ENCODE results near the gene POMGNT1.
"Not testable (repeated sequence)": the region's sequence is repeated elsewhere in the genome, so short reads cannot be mapped to it uniquely, and the experiment has no call there.

The POMGNT1 gene

GRCh38 chr1:46197964-46198811, at the start of gene POMGNT1:
POMGNT1 (minus strand) TSS chr1:46198434; CDS start chr1:46197821, 613 bp downstream.
- DNase-seq: peak; percentile 72

- DNase-seq: peak; percentile 95
Measured at GRCh38 chr1:46247436-46248121, 49.3 kb upstream of the POMGNT1 start, which contains the start of gene RAD54L. RAD54L (plus strand) TSS chr1:46247763; CDS start chr1:46248406, 643 bp downstream.

DNA sequence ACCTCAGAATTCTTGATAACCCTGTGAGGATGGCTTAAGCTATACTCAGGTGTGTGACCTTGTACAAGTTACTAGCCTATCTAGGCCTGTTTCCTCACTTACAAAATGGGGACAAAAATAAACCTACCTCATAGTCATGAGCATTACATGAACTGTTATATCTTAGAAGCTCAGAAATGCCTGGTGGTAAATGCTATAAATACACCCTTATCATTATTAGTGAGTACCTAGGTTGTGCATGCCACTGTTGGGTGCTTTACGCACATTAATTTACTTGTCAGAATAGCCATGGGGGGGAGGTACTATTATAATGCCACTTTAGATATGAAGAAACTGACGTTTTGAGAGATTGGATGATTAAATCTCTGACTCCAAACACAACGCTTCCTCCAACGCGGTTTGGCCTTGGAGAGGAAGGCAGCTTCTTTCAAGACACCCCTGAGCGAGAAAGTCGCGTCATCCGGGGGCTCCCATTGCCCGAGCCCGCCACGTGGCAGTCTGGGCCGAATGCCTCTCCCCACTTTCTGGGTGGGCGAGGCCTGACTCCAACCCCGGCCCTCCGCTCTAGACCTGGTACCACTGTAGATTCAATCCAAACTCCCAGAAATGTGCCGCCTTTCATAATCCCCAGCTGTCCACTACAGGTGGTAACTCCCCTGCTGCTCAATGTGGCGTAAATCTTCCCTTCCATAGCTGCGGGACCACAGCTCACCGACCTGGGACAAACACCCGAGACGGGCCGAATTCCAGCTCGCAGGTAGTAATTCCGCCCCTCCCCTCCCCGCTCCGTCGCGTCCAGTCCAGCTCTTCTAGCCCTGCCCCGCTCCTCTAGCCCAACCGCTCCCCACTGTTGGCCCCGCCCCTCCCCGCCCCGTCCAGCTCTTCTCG, 48.6 kb upstream of the POMGNT1 start:
- peak; percentile 23 for DNase-seq

GRCh38 chr1:46246136-46246535, 47.9 kb upstream of the POMGNT1 start:
- not testable (repeated sequence) for DNase-seq

- no peak for DNase-seq
Measured at GRCh38 chr1:46244656-46245371, 46.6 kb upstream of the POMGNT1 start.

DNA sequence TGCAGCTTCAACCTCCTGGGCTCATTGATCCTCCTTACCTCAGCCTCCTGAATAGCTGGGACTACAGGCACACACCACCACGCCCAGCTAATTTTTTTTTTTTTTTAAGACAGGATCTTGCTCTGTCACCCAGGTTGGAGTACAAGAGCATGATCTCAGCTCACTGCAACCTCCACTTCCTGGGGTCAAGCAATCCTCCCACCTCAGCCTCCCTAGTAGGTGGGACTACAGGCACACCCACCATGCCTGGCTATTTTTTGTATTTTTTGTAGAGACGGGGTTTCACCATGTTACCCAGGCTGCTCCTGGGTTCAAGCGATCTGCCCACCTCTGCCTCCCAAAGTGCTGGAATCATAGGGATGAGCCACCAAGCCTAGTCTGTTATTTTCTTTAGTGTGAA, 45.6 kb upstream of the POMGNT1 start:
- not testable (repeated sequence) for DNase-seq

- DNase-seq: no peak
Measured at GRCh38 chr1:46242918-46243317, 44.7 kb upstream of the POMGNT1 start.

GRCh38 chr1:46241733-46242132, 43.5 kb upstream of the POMGNT1 start:
- not testable (repeated sequence) for DNase-seq

GRCh38 chr1:46238865-46239264, 40.6 kb upstream of the POMGNT1 start:
- DNase-seq: not testable (repeated sequence)

GRCh38 chr1:46236882-46237281, 38.6 kb upstream of the POMGNT1 start:
- DNase-seq: no peak

DNA sequence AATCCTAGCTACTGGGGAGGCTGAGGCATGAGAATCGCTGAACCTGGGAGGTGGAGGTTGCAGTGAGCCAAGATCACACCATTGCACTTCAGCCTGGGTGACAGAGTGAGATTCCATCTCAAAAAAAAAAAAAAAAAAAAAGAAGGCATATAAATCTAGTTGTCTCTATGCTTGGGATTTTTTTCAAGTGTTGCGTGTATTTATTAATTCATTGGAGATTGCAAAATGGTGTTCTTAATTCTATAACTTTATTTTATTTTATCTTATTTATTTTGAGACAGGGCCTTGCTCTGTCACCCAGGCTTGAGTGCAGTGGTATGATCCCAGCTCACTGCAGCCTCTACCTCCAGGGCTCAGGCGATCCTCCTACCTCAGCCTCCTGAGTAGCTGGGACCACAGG, 33.0 kb upstream of the POMGNT1 start:
- not testable (repeated sequence) for DNase-seq

DNA sequence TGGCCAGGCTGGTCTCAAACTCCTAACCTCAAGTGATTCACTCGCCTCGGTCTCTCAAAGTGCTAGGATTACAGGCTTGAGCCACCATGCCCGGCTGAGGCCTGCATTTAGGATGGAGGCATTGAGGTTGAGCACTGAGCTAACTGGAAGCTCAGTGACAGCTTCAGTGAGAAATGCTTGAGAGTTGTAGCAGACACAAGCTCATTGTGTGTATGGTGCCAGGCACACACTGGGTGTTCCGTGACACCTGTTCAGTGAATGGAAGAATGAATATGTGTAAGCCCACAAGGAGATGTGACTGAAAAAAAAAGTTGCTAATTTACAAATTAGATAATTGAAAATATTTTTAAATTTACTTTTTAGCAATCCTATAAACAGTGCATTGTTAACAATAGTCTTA, 26.7 kb upstream of the POMGNT1 start:
- no peak for DNase-seq

- peak; percentile 46 for DNase-seq
Measured at GRCh38 chr1:46223472-46223943, 25.3 kb upstream of the POMGNT1 start.

- not testable (repeated sequence) for DNase-seq
Measured at GRCh38 chr1:46223055-46223454, 24.8 kb upstream of the POMGNT1 start.

DNA sequence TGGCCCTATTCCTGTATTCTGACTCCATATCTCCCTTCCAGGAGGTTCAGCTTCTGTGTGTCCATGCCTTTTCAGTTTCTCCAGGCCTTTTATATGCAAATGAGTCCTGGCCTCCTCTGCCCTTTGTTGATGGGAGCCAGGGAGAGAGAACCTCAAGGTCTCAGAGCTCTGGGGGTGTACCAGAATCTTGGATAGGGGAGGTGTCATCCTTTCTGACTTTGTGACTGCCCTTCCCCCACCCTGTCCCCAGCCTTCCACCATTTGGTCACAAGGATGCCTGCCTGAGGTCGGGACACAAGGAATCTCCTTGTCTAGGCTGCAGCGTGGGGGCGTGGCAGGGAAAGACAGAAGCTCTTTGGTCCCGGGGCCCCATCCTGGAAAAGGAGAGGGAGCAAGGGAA, 23.5 kb upstream of the POMGNT1 start:
- DNase-seq: no peak

- DNase-seq: no peak
Measured at GRCh38 chr1:46220808-46221207, 22.6 kb upstream of the POMGNT1 start.

- DNase-seq: no peak
Measured at GRCh38 chr1:46219551-46220520, 21.6 kb upstream of the POMGNT1 start.

DNA sequence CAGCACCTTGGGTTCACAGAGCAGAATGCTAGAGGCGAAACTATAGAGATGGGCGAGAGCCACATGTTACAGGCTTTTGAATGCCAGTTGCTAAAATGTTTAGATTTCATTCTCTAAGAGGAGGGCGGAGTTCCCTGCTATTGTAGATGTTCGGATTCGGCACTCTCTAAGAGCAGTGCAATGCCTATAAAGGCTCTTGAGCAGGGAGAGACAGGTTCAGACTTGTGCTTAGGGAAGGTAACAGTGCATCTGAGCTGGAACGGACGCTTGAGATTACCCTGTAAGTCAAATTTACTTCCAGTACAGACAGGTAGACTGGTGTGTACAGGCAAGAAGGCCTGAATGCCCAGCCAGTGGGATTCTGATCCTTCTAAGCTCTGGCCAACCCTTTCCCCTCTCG, 20.2 kb upstream of the POMGNT1 start:
- DNase-seq: no peak

GRCh38 chr1:46215504-46215903, 17.3 kb upstream of the POMGNT1 start:
- no peak for DNase-seq

DNA sequence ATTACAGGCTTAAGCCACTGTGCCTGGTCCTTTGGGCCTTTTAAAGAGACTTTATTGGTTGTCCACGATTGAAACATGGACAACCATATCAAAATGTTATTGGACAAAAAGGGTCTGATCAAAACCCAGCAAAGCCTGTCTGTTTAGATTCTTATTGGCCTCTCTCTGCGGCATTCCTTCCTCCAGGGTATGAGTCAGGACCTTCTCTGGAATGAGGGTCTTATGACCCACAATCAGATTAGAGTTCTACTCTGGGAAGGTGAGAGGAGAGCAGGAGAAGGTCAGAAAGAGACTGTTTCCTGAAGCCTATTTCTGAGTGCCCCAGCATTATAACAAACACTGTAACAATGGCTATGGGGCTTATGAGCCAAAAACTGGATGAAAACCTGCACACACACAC, 12.8 kb upstream of the POMGNT1 start:
- DNase-seq: no peak

DNA sequence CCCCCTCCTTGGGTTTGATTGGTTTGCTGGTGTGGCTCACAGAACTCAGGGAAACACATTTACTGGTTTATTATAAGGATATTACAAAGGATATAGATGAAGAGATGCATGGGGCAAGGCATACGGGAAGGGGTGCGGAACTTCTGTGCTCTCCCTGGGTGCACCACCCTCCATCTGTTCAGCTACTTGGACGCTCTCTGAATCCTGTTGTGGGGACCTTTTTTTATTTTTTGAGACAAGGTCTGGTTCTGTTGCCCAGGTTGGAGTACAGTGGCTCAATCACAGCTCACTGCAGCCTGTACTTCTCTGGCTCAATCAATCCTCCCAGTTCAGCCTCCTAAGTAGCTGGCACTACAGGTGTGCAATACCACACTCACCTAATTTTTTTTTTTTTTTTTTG, 12.3 kb upstream of the POMGNT1 start:
- DNase-seq: no peak

All from activated CD4-positive, alpha-beta T cell treated with anti-CD3 and anti-CD28 coated beads, Interleukin-2, amount 50 U/mL, for 1 hour (primary cell).